Caco-2 (cell line): ENCODE data around the gene SIK2. TPM values are rescaled to one million over a fixed set of nuclear protein-coding genes. Genes with fewer than 3 reads are reported as not detected.

ENCODE experiments used
- BruUV-seq: library from RNA; stranded (reverse); fragments of 400-500 nt; replicated peaks from 2 replicates; lab custom pipeline; 2021; lab: Mats Ljungman, UMichigan
- CTCF ChIA-PET: fragments of 300-600 bp; sonication (Branson Sonifier 250); formaldehyde crosslinking; loops from one replicate; lab custom pipeline; 2022; ENCODE audit warnings: antibody characterized with exemption; lab: Charles Lee
- POLR2A ChIA-PET: fragments of 300-600 bp; sonication (Branson Sonifier 250); formaldehyde crosslinking; loops from one replicate; lab custom pipeline; 2022; ENCODE audit warnings: antibody characterized with exemption; lab: Charles Lee
- DNase-seq, 2 experiments: peaks; one replicate each; pipeline versions ENCODE4 v3.0.0 to v3.0.0-alpha.2; 2020 to 2022
- H3K27me3 ChIP-seq: replicated peaks from 2 replicates; pipeline ENCODE4 v1.6.0; 2011; ENCODE audit warnings: low read length; ENCODE audit not compliant: control insufficient read depth, insufficient read depth
- H3K36me3 ChIP-seq: 2 replicates; pipeline ENCODE4 v1.5.1; 2011; ENCODE audit warnings: low read length; ENCODE audit not compliant: control insufficient read depth, insufficient read depth
- H3K4me1 ChIP-seq: fragments of 250-450 bp; sonication (Bioruptor Pico); 2 replicates; pipeline ENCODE4 v1.5.1; 2020; ENCODE audit warnings: mild to moderate bottlenecking
- H3K4me3 ChIP-seq: 2 replicates; pipeline ENCODE4 v1.5.1; 2011; ENCODE audit warnings: low read depth, mild to moderate bottlenecking, control low read depth, low read length
- H3K9me3 ChIP-seq: fragments of 250-450 bp; sonication (Bioruptor Pico); 2 replicates; pipeline ENCODE4 v1.5.1; 2020; ENCODE audit warnings: mild to moderate bottlenecking, moderate library complexity
- H3K27ac Mint-ChIP-seq: one replicate; pipeline ENCODE4 v1.8.0; 2022; ENCODE audit warnings: mixed read lengths; ENCODE audit not compliant: unreplicated experiment
- H3K27me3 Mint-ChIP-seq: one replicate; pipeline ENCODE4 v1.8.0; 2022; ENCODE audit warnings: mixed read lengths; ENCODE audit not compliant: insufficient read depth, unreplicated experiment
- H3K36me3 Mint-ChIP-seq: one replicate; pipeline ENCODE4 v1.8.0; 2022; ENCODE audit warnings: mild to moderate bottlenecking, mixed read lengths; ENCODE audit not compliant: insufficient read depth, unreplicated experiment
- H3K4me1 Mint-ChIP-seq: one replicate; pipeline ENCODE4 v1.8.0; 2022; ENCODE audit warnings: low read depth, mixed read lengths; ENCODE audit not compliant: unreplicated experiment
- H3K4me3 Mint-ChIP-seq: one replicate; pipeline ENCODE4 v1.8.0; 2022; ENCODE audit warnings: mild to moderate bottlenecking, moderate library complexity, mixed read lengths; ENCODE audit not compliant: unreplicated experiment
- H3K9me3 Mint-ChIP-seq: one replicate; pipeline ENCODE4 v1.8.0; 2022; ENCODE audit warnings: mixed read lengths; ENCODE audit not compliant: unreplicated experiment
- CTCF ChIP-seq, 2 experiments: fragments of 200-600 bp in 1 of 2; IDR thresholded peaks; 1 replicate in 1 of 2; 2 replicates in 1 of 2; pipeline versions ENCODE4 v1.5.1 to v1.8.0; 2011 to 2022; ENCODE audit warnings: antibody characterized with exemption in 1 of 2, control low read depth in 1 of 2, inconsistent platforms in 1 of 2, low read depth in 1 of 2, low read length in 1 of 2, mild to moderate bottlenecking in 1 of 2, moderate library complexity in 1 of 2; ENCODE audit not compliant: insufficient read depth in 1 of 2, severe bottlenecking in 1 of 2, unreplicated experiment in 1 of 2
- intact Hi-C: fragments of 100-400 bp; cut with micrococcal nuclease; formaldehyde crosslinking; loops from one replicate; pipeline ENCODE4 v1.10.0; 2022; ENCODE audit not compliant: unreplicated experiment
- total RNA-seq: library from RNA; stranded (reverse); gene quantifications from 2 replicates; pipeline ENCODE4 v1.2.3, GENCODE V29; 2022

Gene SIK2
- total RNA-seq, 1 experiment from 2014 or later, result 40.2 TPM

DNA sequence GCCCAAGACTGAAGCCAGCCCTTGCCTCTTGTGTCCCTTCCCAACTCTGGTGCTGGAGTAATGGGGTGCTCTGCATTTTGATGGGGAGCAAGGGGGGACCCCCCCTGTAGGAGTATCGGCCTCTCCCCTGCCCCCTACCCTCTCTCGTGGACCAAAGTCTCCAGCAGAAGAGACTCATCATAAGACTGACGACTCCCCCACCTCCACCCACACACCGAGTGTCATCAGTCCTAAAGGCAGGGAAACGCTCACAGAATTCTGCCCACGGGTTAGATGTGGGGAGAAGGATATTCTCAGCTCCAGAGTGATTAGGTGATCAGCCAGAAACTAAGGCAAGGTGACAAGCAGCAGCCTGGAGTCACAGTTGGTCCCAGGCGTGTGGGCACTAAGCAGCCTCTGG, 125.2 kb downstream of the SIK2 start:
- Histone ChIP-seq H3K9me3 (no peaks in the 10 kb centered on the region), H3K27me3 (no peaks in the 10 kb centered on the region), H3K36me3 (peaks cover 7% of the 10 kb centered on the region), H3K4me1 (no peaks in the 10 kb centered on the region), H3K4me3 (no peak overlapping the region)
- intact Hi-C loops, result no loop called here
- peaks cover 89% of the 10 kb centered on the region for H3K36me3 Mint-ChIP-seq
- no peak overlapping the region for H3K4me3 Mint-ChIP-seq
- H3K9me3 Mint-ChIP-seq, result no peaks in the 10 kb centered on the region
- CTCF ChIA-PET, result interaction anchor here (2.2 kb wide), 1 partner anchor 50 kb away, joined by 8 read pairs; no protein-coding TSS in a partner anchor
- no peaks in the 10 kb centered on the region for H3K27me3 Mint-ChIP-seq
- no TSS peak for BruUV-seq
- POLR2A ChIA-PET, result no interaction called here
- no peaks in the 10 kb centered on the region for H3K4me1 Mint-ChIP-seq
- TF ChIP-seq CTCF (IDR thresholded peaks at IDR 0.05; ENCODE audit: insufficient read depth in 1 of 2, low read depth in 1 of 2, low read length in 1 of 2, severe bottlenecking in 1 of 2, unreplicated experiment in 1 of 2), result no peak
- H3K27ac Mint-ChIP-seq, result peak overlapping the region; percentile 66
- no peak for DNase-seq

DNA sequence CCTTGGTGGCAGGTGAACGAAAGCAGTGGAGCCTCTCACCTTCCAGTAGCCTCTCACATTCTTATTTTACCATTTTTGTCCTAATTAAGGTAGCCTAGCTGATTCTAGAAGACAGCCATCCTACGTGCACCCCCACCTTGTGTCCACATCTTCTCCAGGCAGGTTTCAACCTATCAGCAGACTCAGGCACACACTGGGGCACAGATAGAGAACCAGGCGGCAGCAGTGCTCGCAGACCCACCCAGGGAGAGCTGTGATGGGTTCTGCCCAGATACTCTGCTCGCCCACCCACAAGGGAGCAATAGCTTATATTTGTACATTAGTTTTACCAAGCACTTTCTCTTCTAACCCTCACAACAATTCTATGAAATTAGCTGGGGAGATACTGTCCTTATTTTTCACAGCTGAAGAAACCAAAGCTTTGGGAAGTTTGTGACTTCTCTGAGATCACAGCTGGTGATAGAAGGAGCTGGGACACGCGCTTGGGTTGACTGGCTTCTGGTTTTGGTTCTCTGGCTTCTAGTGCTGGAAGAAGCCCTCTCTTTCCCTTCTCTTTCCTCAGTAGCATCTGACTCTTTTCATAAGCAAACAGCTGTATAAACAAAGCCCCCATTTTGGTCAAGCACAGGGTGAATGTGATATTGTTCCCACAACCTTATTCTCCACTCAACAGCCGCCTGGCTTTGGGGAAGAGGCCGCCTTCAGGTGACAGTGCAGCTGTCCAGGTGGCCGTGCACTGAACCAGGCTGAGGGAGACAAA, 127.0 kb downstream of the SIK2 start:
- Mint-ChIP-seq H3K4me3 (no peak overlapping the region), H3K27ac (no peak overlapping the region), H3K27me3 (no peaks in the 10 kb centered on the region), H3K36me3 (peaks cover 72% of the 10 kb centered on the region), H3K4me1 (no peaks in the 10 kb centered on the region), H3K9me3 (no peaks in the 10 kb centered on the region)
- no TSS peak for BruUV-seq
- no peak for DNase-seq
- no peaks in the 10 kb centered on the region for H3K9me3 ChIP-seq
- no peak overlapping the region for H3K4me3 ChIP-seq
- H3K4me1 ChIP-seq, result no peaks in the 10 kb centered on the region
- peaks cover 4% of the 10 kb centered on the region; the same call in 1 of the 2 replicates for H3K36me3 ChIP-seq
- POLR2A ChIA-PET, result no interaction called here
- intact Hi-C loops, result no loop called here
- H3K27me3 ChIP-seq, result no peaks in the 10 kb centered on the region
- CTCF ChIA-PET, result interaction anchor here (2.2 kb wide), 1 partner anchor 48 kb away, joined by 8 read pairs; no protein-coding TSS in a partner anchor
- TF ChIP-seq CTCF (IDR thresholded peaks at IDR 0.05; ENCODE audit: insufficient read depth in 1 of 2, low read depth in 1 of 2, low read length in 1 of 2, severe bottlenecking in 1 of 2, unreplicated experiment in 1 of 2), result no peak

GRCh38 chr11:111729831-111730311, 127.6 kb downstream of the SIK2 start:
- no peak for TF ChIP-seq CTCF (IDR thresholded peaks at IDR 0.05; ENCODE audit: insufficient read depth in 1 of 2, low read depth in 1 of 2, low read length in 1 of 2, severe bottlenecking in 1 of 2, unreplicated experiment in 1 of 2)
- ChIA-PET POLR2A (no interaction called here), CTCF (interaction anchor here (2.2 kb wide), 1 partner anchor 48 kb away, joined by 8 read pairs; no protein-coding TSS in a partner anchor)
- no peaks in the 10 kb centered on the region for H3K27me3 Mint-ChIP-seq
- Histone ChIP-seq H3K9me3 (no peaks in the 10 kb centered on the region), H3K36me3 (peaks cover 2% of the 10 kb centered on the region; the same call in 1 of the 2 replicates), H3K27me3 (no peaks in the 10 kb centered on the region), H3K4me1 (no peaks in the 10 kb centered on the region), H3K4me3 (no peak overlapping the region)
- no peak for DNase-seq
- no peaks in the 10 kb centered on the region for H3K4me1 Mint-ChIP-seq
- no peak overlapping the region for H3K27ac Mint-ChIP-seq
- BruUV-seq, result no TSS peak
- H3K36me3 Mint-ChIP-seq, result peaks cover 69% of the 10 kb centered on the region
- intact Hi-C loops, result loop anchor here (2.0 kb wide), 1 partner anchor 111 kb away; no protein-coding TSS in a partner anchor
- no peaks in the 10 kb centered on the region for H3K9me3 Mint-ChIP-seq
- no peak overlapping the region for H3K4me3 Mint-ChIP-seq
